NCI-H1694 treated with DMSO at 0.1 percent for 48 hours (cell line): Measurements from ENCODE around the gene PHF21B.
"Not testable (repeated sequence)": the region's sequence is repeated elsewhere in the genome, so short reads cannot be mapped to it uniquely, and the experiment has no call there.

Experiments used
- DNase-seq: peaks from one replicate; lab custom pipeline; 2025; lab: John Stamatoyannopoulos, UW

Gene PHF21B

GRCh38 chr22:44871782-44872181 is 138.0 kb downstream of the PHF21B start:
- DNase-seq: no peak

- peak; percentile 13 for DNase-seq
Measured at GRCh38 chr22:44870021-44870420, 139.8 kb downstream of the PHF21B start.

GRCh38 chr22:44869196-44869595 is 140.6 kb downstream of the PHF21B start:
- no peak for DNase-seq

- no peak for DNase-seq
Measured at GRCh38 chr22:44865193-44866057, 144.4 kb downstream of the PHF21B start.

- no peak for DNase-seq
Measured at GRCh38 chr22:44862981-44863860, 146.6 kb downstream of the PHF21B start.

- DNase-seq: no peak
Measured at GRCh38 chr22:44862281-44862680, 147.5 kb downstream of the PHF21B start.

GRCh38 chr22:44861245-44861644 is 148.6 kb downstream of the PHF21B start:
- DNase-seq: no peak

GRCh38 chr22:44860311-44860710 is 149.5 kb downstream of the PHF21B start:
- no peak for DNase-seq

GRCh38 chr22:44859641-44860040 is 150.2 kb downstream of the PHF21B start:
- DNase-seq: no peak

GRCh38 chr22:44858819-44859218 is 151.0 kb downstream of the PHF21B start:
- DNase-seq: not testable (repeated sequence)

- DNase-seq: no peak
Measured at GRCh38 chr22:44855855-44856254, 153.9 kb downstream of the PHF21B start.

GRCh38 chr22:44854641-44855040 is 155.2 kb downstream of the PHF21B start:
- DNase-seq: not testable (repeated sequence)

- DNase-seq: no peak
Measured at GRCh38 chr22:44850946-44851345, 158.9 kb downstream of the PHF21B start.

- no peak for DNase-seq
Measured at GRCh38 chr22:44848791-44849420, 160.9 kb downstream of the PHF21B start.

GRCh38 chr22:44848296-44848741 is 161.5 kb downstream of the PHF21B start:
- no peak for DNase-seq

- no peak for DNase-seq
Measured at GRCh38 chr22:44847892-44848291, 161.9 kb downstream of the PHF21B start.

- DNase-seq: no peak
Measured at GRCh38 chr22:44847380-44847779, 162.4 kb downstream of the PHF21B start.

GRCh38 chr22:44846726-44847275 is 163.0 kb downstream of the PHF21B start:
- no peak for DNase-seq

GRCh38 chr22:44845796-44846720 is 163.7 kb downstream of the PHF21B start:
- no peak for DNase-seq

GRCh38 chr22:44845191-44845590 is 164.6 kb downstream of the PHF21B start:
- no peak for DNase-seq

GRCh38 chr22:44842417-44842816 is 167.4 kb downstream of the PHF21B start:
- no peak for DNase-seq
